ENCODE measurements around the gene BLOC1S3.
A peak's percentile ranks its signal among the peaks of the same experiment; 100 is the strongest.

DNA sequence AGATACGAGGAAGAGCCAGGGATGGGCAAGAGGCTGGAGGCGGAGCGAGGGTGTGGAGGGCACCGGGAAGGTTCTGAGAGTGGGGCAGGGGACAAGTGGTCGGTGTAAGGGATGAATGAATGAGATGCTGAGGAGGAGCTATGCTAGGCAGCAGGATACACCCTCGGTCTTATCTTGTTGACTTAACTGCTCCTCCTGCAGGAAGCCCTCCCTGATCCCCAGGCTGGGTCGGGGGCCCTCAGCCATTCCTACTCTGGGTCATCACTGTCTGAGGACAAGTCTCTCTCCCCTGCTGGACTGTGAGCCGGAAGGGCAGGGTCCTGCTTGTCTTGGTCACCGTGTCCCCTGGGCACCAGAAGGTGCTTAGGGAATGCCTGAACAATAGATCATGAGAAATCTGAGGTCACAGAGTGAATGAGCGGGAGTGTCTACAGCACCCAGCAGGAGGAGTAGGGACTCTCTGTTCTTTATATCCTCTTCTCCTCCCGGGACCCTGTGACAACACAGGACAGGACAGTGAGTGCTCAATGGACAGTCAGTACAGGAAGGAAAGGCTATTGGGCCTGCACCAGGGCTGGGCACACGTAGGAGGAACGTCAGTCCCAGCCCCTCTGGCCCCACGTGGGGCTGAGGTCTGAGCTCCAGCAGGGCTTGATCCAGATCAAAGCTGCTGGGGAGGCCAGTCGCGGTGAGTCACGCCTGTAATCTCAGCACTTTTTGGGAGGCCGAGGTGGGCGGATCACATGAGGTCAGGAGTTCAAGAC is 24.3 kb upstream of the BLOC1S3 start:
- TF ChIP-seq CTCF (IDR thresholded peaks at IDR 0.05) (no peak), POLR2A (IDR thresholded peaks at IDR 0.05) (peak in 1 of 2 donors; percentile 9)
